Psoas muscle (tissue), 8 donors: ENCODE results near the gene BGN. TPM values are rescaled to one million over a fixed set of nuclear protein-coding genes. Genes with fewer than 3 reads are reported as not detected.

Experiments
- ATAC-seq, 4 donors: fragments of 200-7000 bp; cut with Tn5 transposase; one replicate each; pipeline ENCODE4 v1.9.1; 2020; ENCODE audit warnings: moderate library complexity in 3 of 4, mild to moderate bottlenecking in 2 of 4
- DNase-seq, 2 donors: peaks; one replicate each; pipeline ENCODE4 v3.0.0-alpha.2; 2020
- H3K27ac ChIP-seq: fragments of 200-600 bp; one replicate; pipeline ENCODE4 v1.8.0; 2022
- H3K27me3 ChIP-seq, 3 donors: fragments of 200-600 bp in 1 of 3; one replicate each; pipeline versions ENCODE4 v1.6.1 to v1.8.0; 2013 to 2022; ENCODE audit warnings: low read length in 2 of 3, mild to moderate bottlenecking in 2 of 3, moderate library complexity in 1 of 3; ENCODE audit not compliant: insufficient read depth in 3 of 3
- H3K36me3 ChIP-seq, 2 donors: fragments of 200-600 bp in 1 of 2; one replicate each; pipeline versions ENCODE4 v1.6.1 to v1.8.0; 2013 to 2022; ENCODE audit warnings: low read depth in 1 of 2, mild to moderate bottlenecking in 1 of 2, moderate library complexity in 1 of 2; ENCODE audit not compliant: insufficient read depth in 1 of 2
- H3K4me1 ChIP-seq: fragments of 200-600 bp; one replicate; pipeline ENCODE4 v1.8.0; 2022
- H3K4me3 ChIP-seq: fragments of 200-600 bp; one replicate; pipeline ENCODE4 v1.8.0; 2022; ENCODE audit warnings: mild to moderate bottlenecking
- H3K9me3 ChIP-seq: fragments of 200-600 bp; one replicate; pipeline ENCODE4 v1.8.0; 2022
- CTCF ChIP-seq: fragments of 200-600 bp; IDR thresholded peaks from one replicate; pipeline ENCODE4 v1.8.0; 2022; ENCODE audit warnings: antibody characterized with exemption
- WGBS, 3 donors: extraction: QIAGEN DNeasy Blood & Tissue Kit; methylation state at CpG; one replicate each; pipeline versions ENCODE4 v1.1.6 to v1.1.7; 2013; 5-methylcytosine and 5-hydroxymethylcytosine counted together
- intact Hi-C, 2 donors: fragments of 100-400 bp; cut with DNase I; formaldehyde crosslinking; loops; one replicate each; pipeline versions ENCODE4 v1.11.0 to v1.14.2; 2022
- polyA plus RNA-seq, 3 donors: library from polyadenylated mRNA; stranded (reverse); fragments of 200-250 nt; gene quantifications; one replicate each; pipeline ENCODE4 v1.2.3, GENCODE V29; 2013
- total RNA-seq, 4 donors: library from RNA; stranded (reverse); fragmentation: NEBNext Ultra II Directional in 2 of 4; extraction: Animal tissue kit (Norgen Biotek cat#: 25700) in 2 of 4; gene quantifications; one replicate each; pipeline versions ENCODE4 v1.2.1 to v1.2.4, GENCODE V29; 2021 to 2023
- donor health status: healthy with polysubstance abuse.
- donor health status: DM: no; HTN: no; CAD: no; lungs with moderate emphysema.
- donor health status: Bipolar disorder and iron deficiency.
- donor health status: healthy.
- donor health status: DM: yes; HTN: yes; CAD: no.
- donor health status: DM: no; HTN: no; CAD: no.
- donor health status: DM: no; HTN: no; CAD: no.
- donor health status: DM: yes; HTN: yes; CAD: no.

The BGN gene
- total and polyA plus RNA-seq, 7 donors: 6.7 to 62.4 (median 12.6) TPM

- H3K36me3 ChIP-seq: peaks cover 0 to 2% of the 10 kb centered on the region in 2 donors
- no peaks in the 10 kb centered on the region for H3K4me1 ChIP-seq
- H3K27ac ChIP-seq: peak overlapping the region; percentile 75
- 0 to 19% (median 3%) methylated on average over 14 to 32 of the region's 32 CpGs for WGBS, 3 donors
- peak; percentile 38 to 66 for DNase-seq
- peak; percentile 15 for TF ChIP-seq CTCF
- intact Hi-C loops: no loop called here
- H3K9me3 ChIP-seq: no peaks in the 10 kb centered on the region
- peak overlapping the region; percentile 77 for H3K4me3 ChIP-seq
- peaks cover 0 to 6% (median 0%) of the 10 kb centered on the region in 3 donors for H3K27me3 ChIP-seq
- peak; percentile 26 to 55 (median 36) for ATAC-seq
These were observed 24.9 kb upstream of the BGN start for GRCh38 chrX:153469811-153470410.

GRCh38 chrX:153470411-153471363 is 24.1 kb upstream of the BGN start, which contains the start of gene HAUS7:
HAUS7 (minus strand) TSS chrX:153470576; CDS start chrX:153470557, 19 bp downstream.
- peaks cover 0 to 2% of the 10 kb centered on the region in 2 donors for H3K36me3 ChIP-seq
- H3K27ac ChIP-seq: peak within 1 kb of the TSS; percentile 75
- H3K9me3 ChIP-seq: no peaks in the 10 kb centered on the region
- peak; percentile 89 to 93 for DNase-seq
- H3K4me3 ChIP-seq: peak within 1 kb of the TSS; percentile 77
- peak; percentile 59 for TF ChIP-seq CTCF
- peaks cover 0 to 6% (median 0%) of the 10 kb centered on the region in 3 donors for H3K27me3 ChIP-seq
- no peaks in the 10 kb centered on the region for H3K4me1 ChIP-seq
- intact Hi-C loops: no loop called here
- 9 to 35% (median 18%) methylated on average over 28 to 69 of the region's 70 CpGs for WGBS, 3 donors
- peak; percentile 87 to 92 (median 90) for ATAC-seq

GRCh38 chrX:153471663-153472280 is 23.0 kb upstream of the BGN start:
- WGBS, 3 donors: 66 to 80% (median 75%) methylated on average over 10 to 11 of the region's 11 CpGs
- ATAC-seq (no peak), DNase-seq (no peak)
- intact Hi-C loops: loop anchor here in 1 of 2 donors (2.0 kb wide), 1 partner anchor 35 kb away; no protein-coding TSS in a partner anchor
- H3K4me3 ChIP-seq: no peak overlapping the region
- H3K9me3 ChIP-seq: no peaks in the 10 kb centered on the region
- H3K4me1 ChIP-seq: no peaks in the 10 kb centered on the region
- peaks cover 0 to 13% (median 0%) of the 10 kb centered on the region in 3 donors for H3K27me3 ChIP-seq
- TF ChIP-seq CTCF: no peak
- H3K27ac ChIP-seq: no peak overlapping the region
- peaks cover 0 to 2% of the 10 kb centered on the region in 2 donors for H3K36me3 ChIP-seq

GRCh38 chrX:153473126-153473525 is 21.7 kb upstream of the BGN start:
- peaks cover 0 to 23% (median 0%) of the 10 kb centered on the region in 3 donors for H3K27me3 ChIP-seq
- DNase-seq: no peak
- H3K36me3 ChIP-seq: peaks cover 0 to 2% of the 10 kb centered on the region in 2 donors
- no peak overlapping the region for H3K27ac ChIP-seq
- TF ChIP-seq CTCF: no peak
- no peak overlapping the region for H3K4me3 ChIP-seq
- intact Hi-C loops: loop anchor here in 1 of 2 donors (2.0 kb wide), 1 partner anchor 34 kb away; no protein-coding TSS in a partner anchor
- no peaks in the 10 kb centered on the region for H3K9me3 ChIP-seq
- ATAC-seq: no peak
- H3K4me1 ChIP-seq: no peaks in the 10 kb centered on the region
- 92 to 99% (median 94%) methylated on average over 8 to 10 of the region's 10 CpGs for WGBS, 3 donors
